HCT116 (cell line): ENCODE measurements around the gene CDH11. TPM values are rescaled to one million over a fixed set of nuclear protein-coding genes. Genes with fewer than 3 reads are reported as not detected.

Experiments
- ATAC-seq: fragments of 200-7000 bp; cut with Tn5 transposase; 2 replicates; pipeline ENCODE4 v1.9.1; 2020; ENCODE audit warnings: mild to moderate bottlenecking, moderate library complexity
- BruUV-seq: library from RNA; stranded (reverse); fragments of 400-500 nt; replicated peaks from 2 replicates; lab custom pipeline; 2021; lab: Mats Ljungman, UMichigan
- CTCF ChIA-PET: fragments of 300-600 bp; sonication (Branson Sonifier 250); formaldehyde crosslinking; loops from one replicate; lab custom pipeline; 2021; ENCODE audit warnings: antibody characterized with exemption; lab: Charles Lee
- POLR2A ChIA-PET: fragments of 300-600, 350-600 bp; sonication (Branson Sonifier 250); formaldehyde crosslinking; loops from one replicate; lab custom pipeline; 2021; ENCODE audit warnings: antibody characterized with exemption; lab: Charles Lee
- RAD21 ChIA-PET, 2 experiments: fragments of 300-600 bp; sonication (Branson Sonifier 250); formaldehyde crosslinking; loops; one replicate each; lab custom pipeline; 2023; ENCODE audit warnings: low total read pairs in 2 of 2; ENCODE audit not compliant: uncharacterized antibody in 2 of 2, unreplicated experiment in 2 of 2, low non-redundant PET in 1 of 2; lab: Charles Lee
- DNase-seq: peaks from one replicate; pipeline ENCODE4 v3.0.0-alpha.2; 2010; ENCODE audit warnings: low read depth, low spot score
- H2AFZ ChIP-seq: fragments of 200-600 bp; shearing (Covaris generic), sonication (generic); 2 replicates; pipeline ENCODE4 v1.6.1; 2017; ENCODE audit warnings: low read depth, mixed run types, mixed read lengths, antibody characterized with exemption, low read length; ENCODE audit not compliant: poor library complexity, severe bottlenecking
- H3K27ac ChIP-seq: 2 replicates; pipeline ENCODE4 v1.5.1; 2012; ENCODE audit warnings: low read depth, low read length
- H3K27me3 ChIP-seq: fragments of 200-600 bp; sonication (generic); 2 replicates; pipeline ENCODE4 v1.6.1; 2016; ENCODE audit warnings: mixed run types, low read length, mixed read lengths; ENCODE audit not compliant: insufficient read depth
- H3K36me3 ChIP-seq, 2 experiments: fragments of 200-500 bp in 1 of 2; fragments of 200-600 bp in 1 of 2; sonication (Bioruptor generic) in 1 of 2; sonication (generic) in 1 of 2; 2 replicates each; pipeline versions ENCODE4 v1.5.1 to v1.6.1; 2014 to 2016; ENCODE audit warnings: low read length in 2 of 2, inconsistent platforms in 1 of 2, mixed read lengths in 1 of 2, mixed run types in 1 of 2; ENCODE audit not compliant: insufficient read depth in 2 of 2, control insufficient read depth in 1 of 2
- H3K4me1 ChIP-seq, 2 experiments: fragments of 200-600 bp in 1 of 2; sonication (generic) in 1 of 2; 2 replicates each; pipeline versions ENCODE4 v1.5.1 to v1.6.1; 2012 to 2017; ENCODE audit warnings: low read length in 2 of 2, inconsistent platforms in 1 of 2, mild to moderate bottlenecking in 1 of 2, mixed read lengths in 1 of 2, mixed run types in 1 of 2, moderate library complexity in 1 of 2; ENCODE audit not compliant: insufficient read depth in 2 of 2, control insufficient read depth in 1 of 2
- H3K4me2 ChIP-seq: fragments of 200-600 bp; sonication (generic); 2 replicates; pipeline ENCODE4 v1.6.1; 2017; ENCODE audit warnings: mixed run types, low read length, mixed read lengths
- H3K4me3 ChIP-seq, 2 experiments: fragments of 200-600 bp in 1 of 2; sonication (generic) in 1 of 2; replicated peaks in 1 of 2; 2 replicates each; pipeline ENCODE4 v1.5.1; 2011 to 2016; ENCODE audit warnings: low read length in 2 of 2, control low read depth in 1 of 2, low read depth in 1 of 2, mild to moderate bottlenecking in 1 of 2, mixed read lengths in 1 of 2, mixed run types in 1 of 2
- H3K79me2 ChIP-seq: fragments of 200-600 bp; sonication (generic); 2 replicates; pipeline ENCODE4 v1.6.1; 2017; ENCODE audit warnings: mild to moderate bottlenecking, mixed run types, low read length, moderate library complexity, mixed read lengths; ENCODE audit not compliant: insufficient read depth
- H3K9ac ChIP-seq: fragments of 200-600 bp; sonication (generic); 2 replicates; pipeline ENCODE4 v1.6.1; 2016; ENCODE audit warnings: low read length, mixed read lengths
- H3K9me2 ChIP-seq: fragments of 200-600 bp; sonication (generic), shearing (Covaris generic); 2 replicates; pipeline ENCODE4 v1.6.1; 2017; ENCODE audit warnings: mixed run types, mild to moderate bottlenecking, moderate library complexity; ENCODE audit not compliant: insufficient read depth
- H3K9me3 ChIP-seq, 2 experiments: fragments of 200-500 bp in 1 of 2; fragments of 200-600 bp in 1 of 2; sonication (Bioruptor generic) in 1 of 2; sonication (generic) in 1 of 2; 2 replicates each; pipeline ENCODE4 v1.6.1; 2014 to 2017; ENCODE audit warnings: low read length in 2 of 2, mixed read lengths in 2 of 2, inconsistent platforms in 1 of 2, low read depth in 1 of 2, mild to moderate bottlenecking in 1 of 2, mixed run types in 1 of 2, moderate library complexity in 1 of 2; ENCODE audit not compliant: control insufficient read depth in 1 of 2, insufficient read depth in 1 of 2
- H4K20me1 ChIP-seq: fragments of 200-600 bp; sonication (generic), shearing (Covaris generic); 2 replicates; pipeline ENCODE4 v1.6.1; 2017; ENCODE audit warnings: mixed run types, mild to moderate bottlenecking, moderate library complexity; ENCODE audit not compliant: insufficient read depth
- CTCF ChIP-seq, 3 experiments: fragments of 200-600 bp in 1 of 3; sonication (generic) in 1 of 3; IDR thresholded peaks in 2 of 3; conservative IDR thresholded peaks in 1 of 3; 2 replicates each; pipeline ENCODE4 v1.5.1; 2012 to 2017; ENCODE audit warnings: low read depth in 2 of 3, low read length in 2 of 3, antibody characterized with exemption in 1 of 3, borderline replicate concordance in 1 of 3, control low read depth in 1 of 3, mild to moderate bottlenecking in 1 of 3, mixed read lengths in 1 of 3, mixed run types in 1 of 3, moderate library complexity in 1 of 3; ENCODE audit not compliant: insufficient read depth in 1 of 3
- EZH2 ChIP-seq: fragments of 200-600 bp; sonication (generic); IDR thresholded peaks from 2 replicates; pipeline ENCODE4 v1.6.1; 2017; ENCODE audit warnings: antibody characterized with exemption, mixed run types
- FOSL1 ChIP-seq: IDR thresholded peaks from 2 replicates; pipeline ENCODE4 v1.6.1; 2012; ENCODE audit warnings: low read depth
- JUND ChIP-seq: IDR thresholded peaks from 2 replicates; pipeline ENCODE4 v1.6.1; 2012
- ZFX ChIP-seq: fragments of 450-650 bp; IDR thresholded peaks from 2 replicates; pipeline ENCODE4 v1.6.1; 2017
- intact Hi-C: fragments of 100-400 bp; cut with micrococcal nuclease; formaldehyde crosslinking; loops from 2 replicates; pipeline ENCODE4 v1.10.0; 2022
- total RNA-seq: library from RNA; stranded (reverse); gene quantifications from one replicate; pipeline ENCODE4 v1.2.1, GENCODE V29; 2021; ENCODE audit not compliant: unreplicated experiment

The CDH11 gene
- total RNA-seq, 1 experiment from 2014 or later = 0.52 TPM

GRCh38 chr16:65126845-65127624, 5.2 kb upstream of the CDH11 start:
- Histone ChIP-seq H3K9ac (no peak overlapping the region), H3K9me2 (no peaks in the 10 kb centered on the region), H3K9me3 (peaks cover 0 to 5% of the 10 kb centered on the region in 2 experiments; a peak in 2 of 4 replicates), H3K4me1 (no peaks in the 10 kb centered on the region), H3K4me3 (no peak overlapping the region), H3K79me2 (no peaks in the 10 kb centered on the region), H3K4me2 (no peak overlapping the region), H4K20me1 (no peaks in the 10 kb centered on the region), H2AFZ (no peak overlapping the region), H3K36me3 (no peaks in the 10 kb centered on the region; a peak in 1 of 4 replicates), H3K27me3 (no peaks in the 10 kb centered on the region), H3K27ac (no peak overlapping the region)
- ChIA-PET POLR2A (no interaction called here), RAD21 (no interaction called here), CTCF (no interaction called here)
- no peak for TF ChIP-seq JUND
- peak in 2 of 3 experiments; percentile 24; a peak in 2 of 6 replicates for TF ChIP-seq CTCF (IDR thresholded peaks at IDR 0.05 in 2 of 3, conservative IDR thresholded peaks at IDR 0.05 in 1 of 3; ENCODE audit: borderline replicate concordance in 1 of 3, insufficient read depth in 1 of 3, low read depth in 2 of 3, low read length in 2 of 3)
- ATAC-seq (no peak), DNase-seq (no peak)
- no TSS peak for BruUV-seq
- intact Hi-C loops = loop anchor here (5.0 kb wide), 1 partner anchor 1145 kb away; no protein-coding TSS in a partner anchor

- ChIA-PET RAD21 (no interaction called here), CTCF (no interaction called here), POLR2A (no interaction called here)
- no peaks in the 10 kb centered on the region for H3K27me3 ChIP-seq
- H3K27ac ChIP-seq = no peak overlapping the region
- no peak for TF ChIP-seq CTCF (IDR thresholded peaks at IDR 0.05 in 2 of 3, conservative IDR thresholded peaks at IDR 0.05 in 1 of 3; ENCODE audit: borderline replicate concordance in 1 of 3, insufficient read depth in 1 of 3, low read depth in 2 of 3, low read length in 2 of 3)
- no peak for TF ChIP-seq ZFX
- TF ChIP-seq FOSL1 = no peak
- no peak for TF ChIP-seq EZH2
- H3K9me2 ChIP-seq = no peaks in the 10 kb centered on the region
- no peak overlapping the region for H2AFZ ChIP-seq
- H3K36me3 ChIP-seq = no peaks in the 10 kb centered on the region; a peak in 1 of 4 replicates
- ATAC-seq (no peak), DNase-seq (no peak)
- intact Hi-C loops = loop anchor here (5.0 kb wide), 1 partner anchor 1146 kb away; no protein-coding TSS in a partner anchor
- no peak overlapping the region for H3K4me3 ChIP-seq
- no peak overlapping the region for H3K4me2 ChIP-seq
- peaks cover 0 to 5% of the 10 kb centered on the region in 2 experiments; a peak in 2 of 4 replicates for H3K9me3 ChIP-seq
- no peaks in the 10 kb centered on the region for H3K79me2 ChIP-seq
- no peaks in the 10 kb centered on the region for H3K4me1 ChIP-seq
- no peak overlapping the region for H3K9ac ChIP-seq
- H4K20me1 ChIP-seq = no peaks in the 10 kb centered on the region
- BruUV-seq = no TSS peak
Observed at GRCh38 chr16:65125871-65126270, 4.0 kb upstream of the CDH11 start.
